Skeletal muscle tissue (tissue), 4 donors: Measurements from ENCODE around the gene MED22. TPM values are rescaled to one million over a fixed set of nuclear protein-coding genes. Genes with fewer than 3 reads are reported as not detected.
"Not testable (repeated sequence)": the region's sequence is repeated elsewhere in the genome, so short reads cannot be mapped to it uniquely, and the experiment has no call there.

Source experiments
- H3K27ac ChIP-seq: one replicate; pipeline ENCODE4 v1.7.0; 2013; ENCODE audit warnings: mild to moderate bottlenecking, low read depth, low read length, inconsistent platforms
- H3K27me3 ChIP-seq, 3 donors: one replicate each; pipeline ENCODE4 v1.7.0; 2013; ENCODE audit warnings: low read length in 3 of 3; ENCODE audit not compliant: control insufficient read depth in 3 of 3, insufficient read depth in 3 of 3
- H3K36me3 ChIP-seq, 3 donors: one replicate each; pipeline ENCODE4 v1.7.0; 2013; ENCODE audit warnings: low read length in 3 of 3; ENCODE audit not compliant: control insufficient read depth in 3 of 3, insufficient read depth in 3 of 3
- H3K4me1 ChIP-seq, 3 donors: one replicate each; pipeline ENCODE4 v1.7.0; 2013; ENCODE audit warnings: low read length in 3 of 3, mild to moderate bottlenecking in 3 of 3; ENCODE audit not compliant: control insufficient read depth in 3 of 3, insufficient read depth in 3 of 3
- H3K4me3 ChIP-seq, 3 donors: one replicate each; pipeline ENCODE4 v1.7.0; 2013; ENCODE audit warnings: low read length in 3 of 3
- H3K9ac ChIP-seq, 3 donors: one replicate each; pipeline ENCODE4 v1.7.0; 2013; ENCODE audit warnings: low read length in 3 of 3, mild to moderate bottlenecking in 3 of 3, moderate library complexity in 2 of 3, low read depth in 1 of 3
- H3K9me3 ChIP-seq, 3 donors: one replicate each; pipeline ENCODE4 v1.7.0; 2013; ENCODE audit warnings: low read length in 3 of 3; ENCODE audit not compliant: control insufficient read depth in 3 of 3
- total RNA-seq: library from RNA; depleted of rRNA; stranded (reverse); fragments of >200 nt; gene quantifications from one replicate; pipeline ENCODE4 v1.2.3, GENCODE V29; 2014
- donor health status: Osteomylitis.

MED22 gene
- total RNA-seq, 1 donor from 2014 or later = 13.0 TPM

DNA sequence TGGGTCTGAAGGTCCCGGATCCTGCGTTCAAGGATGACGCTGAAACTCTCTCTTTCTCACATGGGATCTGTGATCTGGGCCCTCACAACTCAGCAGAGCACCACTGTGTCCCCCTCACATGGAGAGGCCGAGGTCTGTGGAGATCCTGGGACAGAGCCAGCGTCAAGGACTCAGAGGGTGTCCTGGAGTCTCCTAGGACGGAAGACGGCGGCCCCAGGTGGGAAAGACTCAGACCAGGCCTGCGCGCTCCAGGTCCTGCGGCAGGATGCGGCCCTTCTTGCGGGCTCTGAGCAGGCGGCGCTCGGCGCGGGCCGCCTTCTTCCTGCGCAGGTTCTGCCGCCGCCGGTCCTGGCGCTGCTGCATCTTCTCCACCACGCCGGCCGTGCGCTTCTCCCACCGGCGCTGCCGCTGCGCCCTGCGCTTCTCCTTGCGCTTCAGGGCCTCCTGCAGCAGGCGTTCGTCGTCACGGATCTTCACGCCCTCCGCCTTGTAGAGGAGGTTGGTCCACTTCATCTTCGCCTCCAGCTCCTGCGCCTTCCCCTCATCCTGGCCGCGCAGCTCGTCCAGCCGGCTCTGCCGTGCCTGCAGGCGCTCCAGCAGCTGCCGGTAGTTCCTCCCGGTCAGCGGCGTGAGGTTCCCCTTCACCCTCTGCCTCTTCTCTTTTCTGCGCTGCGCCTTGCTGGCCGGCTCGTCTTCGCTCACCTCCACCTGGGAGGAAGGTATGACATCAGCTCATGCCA lies 16.1 kb downstream of the MED22 start:
- H3K27me3 ChIP-seq = no peaks in the 10 kb centered on the region
- no peaks in the 10 kb centered on the region for H3K9me3 ChIP-seq
- peaks cover 32 to 42% (median 37%) of the 10 kb centered on the region in 3 donors for H3K36me3 ChIP-seq
- H3K27ac ChIP-seq = no peak overlapping the region
- H3K9ac ChIP-seq = no peak overlapping the region
- peaks cover 18 to 22% (median 21%) of the 10 kb centered on the region in 3 donors for H3K4me1 ChIP-seq
- H3K4me3 ChIP-seq = no peak overlapping the region

DNA sequence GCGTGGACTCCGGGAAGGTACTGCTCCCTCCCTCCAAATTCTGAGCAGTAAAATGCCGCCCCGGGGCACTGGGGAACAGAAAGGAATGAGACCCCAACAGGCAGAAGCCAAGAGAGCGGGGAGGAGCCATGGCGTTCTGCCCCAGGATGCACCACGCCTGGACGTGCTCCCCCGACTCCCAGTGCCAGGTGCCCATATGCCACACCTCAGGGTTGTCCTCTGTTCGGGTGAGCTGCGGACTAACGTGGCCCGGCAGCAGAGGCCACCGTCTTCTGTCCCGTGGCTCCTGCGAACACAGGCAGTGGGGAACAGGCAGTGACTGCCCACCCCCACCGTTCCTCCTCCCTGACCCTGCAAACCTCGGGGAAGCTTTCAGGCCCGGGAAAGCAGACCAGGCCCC lies 16.7 kb downstream of the MED22 start:
- no peak overlapping the region for H3K4me3 ChIP-seq
- H3K36me3 ChIP-seq = peaks cover 32 to 42% (median 37%) of the 10 kb centered on the region in 3 donors
- no peak overlapping the region for H3K27ac ChIP-seq
- H3K4me1 ChIP-seq = peaks cover 13 to 17% (median 16%) of the 10 kb centered on the region in 3 donors
- no peak overlapping the region for H3K9ac ChIP-seq
- H3K9me3 ChIP-seq = no peaks in the 10 kb centered on the region
- H3K27me3 ChIP-seq = no peaks in the 10 kb centered on the region

DNA sequence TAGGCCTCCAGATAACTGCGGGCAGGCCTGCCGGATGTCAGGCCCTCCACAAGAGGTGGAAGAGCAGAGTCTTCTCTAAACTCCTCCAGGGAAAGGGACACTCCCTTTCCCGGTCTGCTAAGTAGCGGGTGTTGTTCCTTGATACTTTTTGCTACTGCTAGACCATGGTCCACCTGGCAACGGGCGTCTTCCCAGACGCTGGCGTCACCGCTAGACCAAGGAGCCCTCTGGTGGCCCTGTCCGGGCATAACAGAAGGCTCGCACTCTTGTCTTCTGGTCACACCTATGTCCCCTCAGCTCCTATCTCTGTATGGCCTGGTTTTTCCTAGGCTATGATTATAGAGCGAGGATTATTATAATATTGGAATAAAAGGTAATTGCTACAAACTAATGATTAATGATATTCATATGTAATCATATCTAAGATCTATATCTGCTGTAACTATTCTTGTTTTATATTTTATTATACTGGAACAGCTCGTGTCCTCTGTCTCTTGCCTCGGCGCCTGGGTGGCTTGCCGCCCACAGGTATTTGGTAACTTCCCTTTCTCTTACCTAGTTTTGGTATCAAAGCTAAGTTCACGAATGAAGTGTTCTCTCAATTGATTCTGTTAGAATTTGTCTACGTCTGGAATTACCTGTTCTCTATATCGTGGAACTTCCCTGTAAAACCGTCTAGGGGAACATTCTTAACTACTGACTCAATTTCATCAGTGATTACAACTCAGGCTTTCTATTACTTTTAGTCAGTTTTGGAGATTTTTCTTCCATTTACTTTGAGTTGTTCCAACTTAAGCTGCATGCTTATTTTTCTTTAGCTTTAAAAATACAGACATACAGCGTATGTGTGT lies 18.4 kb downstream of the MED22 start:
- H3K4me1 ChIP-seq, H3K4me3 ChIP-seq, H3K27ac ChIP-seq, H3K9me3 ChIP-seq, H3K9ac ChIP-seq, H3K27me3 ChIP-seq: not testable (repeated sequence)
- peaks cover 32 to 41% (median 37%) of the 10 kb centered on the region in 3 donors for H3K36me3 ChIP-seq

DNA sequence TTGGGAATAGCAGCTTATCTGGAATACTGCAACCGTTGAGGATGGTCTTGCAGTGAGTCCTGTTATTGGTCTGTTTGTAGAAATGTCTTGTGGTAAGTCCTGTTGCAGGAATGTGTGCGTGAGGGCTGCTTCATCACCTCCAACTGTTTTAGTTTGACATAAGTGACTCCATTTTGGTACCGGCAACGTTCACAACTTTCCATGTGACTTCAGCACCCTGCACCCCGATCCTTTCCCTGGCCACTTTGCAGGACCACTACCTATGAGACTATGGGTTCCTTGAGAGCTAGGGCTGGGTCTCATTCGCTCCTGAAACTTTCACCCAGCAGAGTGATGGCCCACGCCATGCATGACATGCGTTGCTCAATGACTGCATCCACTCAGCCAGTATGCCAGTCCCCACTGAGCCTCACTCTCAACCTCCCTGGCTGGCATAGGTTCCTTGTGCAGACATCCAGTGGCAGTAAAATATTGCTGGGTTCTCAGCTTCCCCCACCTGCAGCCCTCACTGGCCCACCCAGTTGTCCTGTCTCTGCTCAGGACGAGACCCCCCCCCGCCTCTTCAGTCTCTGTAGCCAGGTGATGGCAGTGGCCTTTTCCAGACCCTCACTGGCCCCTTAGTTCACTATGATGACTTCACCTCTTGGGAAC lies 20.0 kb downstream of the MED22 start:
- Histone ChIP-seq H3K4me3 (no peak overlapping the region), H3K27me3 (no peaks in the 10 kb centered on the region), H3K9ac (no peak overlapping the region), H3K36me3 (peaks cover 18 to 25% (median 23%) of the 10 kb centered on the region in 3 donors), H3K4me1 (no peaks in the 10 kb centered on the region), H3K27ac (no peak overlapping the region), H3K9me3 (no peaks in the 10 kb centered on the region)

DNA sequence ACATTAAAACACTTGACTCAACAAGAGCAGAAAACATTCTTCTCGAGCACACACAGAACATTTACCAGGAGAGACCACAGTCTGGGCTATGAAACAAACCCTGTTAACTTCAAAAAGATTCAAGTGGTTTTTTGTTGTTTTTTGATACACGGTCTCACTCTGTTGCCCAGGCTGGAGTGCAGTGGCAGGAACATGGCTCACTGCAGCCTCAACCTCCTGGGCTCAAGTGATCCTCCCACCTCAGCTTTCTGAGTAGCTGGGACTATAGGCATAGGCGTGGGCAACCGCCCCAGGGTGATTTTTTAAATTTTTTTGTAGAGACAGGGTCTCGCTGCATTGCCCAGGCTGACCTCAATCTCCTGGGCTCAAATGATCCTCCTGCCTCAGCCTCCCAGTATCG lies 20.9 kb downstream of the MED22 start:
- H3K4me1 ChIP-seq, H3K9ac ChIP-seq, H3K27me3 ChIP-seq, H3K27ac ChIP-seq, H3K4me3 ChIP-seq, H3K9me3 ChIP-seq: not testable (repeated sequence)
- H3K36me3 ChIP-seq = peaks cover 9 to 15% (median 14%) of the 10 kb centered on the region in 3 donors

DNA sequence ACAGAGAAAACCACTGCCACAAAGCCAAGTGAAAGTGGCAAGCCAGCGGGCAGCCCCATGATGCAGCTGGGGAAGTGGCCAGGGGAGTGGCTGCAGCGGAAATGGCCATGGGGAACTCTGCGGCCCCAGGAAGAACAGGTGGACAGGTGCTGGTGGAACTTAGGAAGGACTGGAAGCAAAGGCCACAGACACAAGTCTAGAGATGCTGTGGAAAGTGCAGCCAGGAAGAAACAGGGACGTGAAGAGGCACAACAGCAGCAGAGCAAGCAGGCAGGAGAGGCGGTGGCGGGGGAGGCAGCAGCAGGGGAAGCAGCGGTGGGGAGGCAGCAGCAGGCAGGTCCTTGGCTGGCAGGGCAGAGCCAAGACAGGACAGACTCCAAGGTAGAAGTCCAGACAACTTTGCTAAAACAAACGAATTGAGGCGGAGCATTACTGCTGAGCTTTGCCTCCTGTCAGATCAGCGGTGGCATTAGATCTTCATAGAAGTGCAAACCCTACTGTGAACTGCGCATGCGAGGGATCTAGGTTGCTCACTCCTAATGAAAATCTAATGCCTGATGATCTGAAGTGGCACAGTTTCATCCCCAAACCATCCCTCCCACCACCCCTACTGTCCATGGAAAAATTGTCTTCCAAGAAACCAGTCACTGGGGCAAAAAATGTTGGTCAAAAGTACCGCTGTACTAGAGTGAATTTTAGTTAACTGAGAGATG lies 23.8 kb downstream of the MED22 start:
- Histone ChIP-seq H3K9ac (no peak overlapping the region), H3K9me3 (no peaks in the 10 kb centered on the region), H3K27me3 (peaks cover 0 to 11% (median 4%) of the 10 kb centered on the region in 3 donors), H3K4me3 (no peak overlapping the region), H3K36me3 (no peaks in the 10 kb centered on the region), H3K27ac (no peak overlapping the region), H3K4me1 (no peaks in the 10 kb centered on the region)

DNA sequence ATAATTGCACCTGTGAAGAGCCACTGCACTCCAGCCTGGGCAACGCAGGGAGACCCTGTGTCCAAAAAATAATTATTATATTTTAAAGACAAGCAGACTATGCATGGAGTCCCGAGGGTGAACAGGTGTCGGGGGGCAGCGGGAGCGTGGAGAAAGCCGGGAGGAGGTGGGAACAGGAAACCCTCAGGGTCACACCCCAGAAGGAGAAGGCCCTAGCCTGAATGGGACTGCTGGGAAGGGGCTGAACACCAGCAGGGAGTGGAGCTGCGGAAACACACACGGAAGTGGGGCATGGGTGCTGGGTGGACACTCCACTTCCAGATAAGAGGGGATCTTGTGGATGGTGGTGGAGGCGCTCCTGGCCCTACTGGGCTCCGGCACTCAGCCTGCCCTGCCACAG lies 24.7 kb downstream of the MED22 start:
- no peak overlapping the region for H3K9ac ChIP-seq
- H3K4me1 ChIP-seq = no peaks in the 10 kb centered on the region
- H3K9me3 ChIP-seq = no peaks in the 10 kb centered on the region
- no peaks in the 10 kb centered on the region for H3K36me3 ChIP-seq
- no peak overlapping the region for H3K27ac ChIP-seq
- peaks cover 0 to 13% (median 4%) of the 10 kb centered on the region in 3 donors for H3K27me3 ChIP-seq
- H3K4me3 ChIP-seq = no peak overlapping the region

DNA sequence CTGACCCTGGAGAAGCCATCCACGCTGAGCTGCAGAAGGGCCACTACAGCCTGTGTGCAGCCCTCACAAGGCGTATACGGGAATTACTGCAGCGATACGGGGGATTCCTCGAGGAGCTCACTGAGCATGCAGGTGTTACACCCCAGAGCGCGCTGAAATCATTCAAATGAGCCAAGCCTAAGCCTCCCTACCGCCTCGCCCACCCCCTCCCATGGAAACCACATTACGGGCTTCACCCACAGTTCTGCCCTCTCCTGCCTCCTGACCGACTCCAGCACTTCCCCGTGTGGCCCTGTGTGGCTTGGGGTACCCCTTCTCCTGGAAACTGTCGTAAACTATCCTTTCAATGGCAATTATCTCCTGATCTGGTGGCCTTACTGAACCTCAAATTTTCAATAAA lies 25.2 kb downstream of the MED22 start:
- Histone ChIP-seq H3K4me1 (no peaks in the 10 kb centered on the region), H3K9me3 (no peaks in the 10 kb centered on the region), H3K27ac (no peak overlapping the region), H3K27me3 (peaks cover 0 to 13% (median 4%) of the 10 kb centered on the region in 3 donors), H3K36me3 (no peaks in the 10 kb centered on the region), H3K4me3 (no peak overlapping the region), H3K9ac (no peak overlapping the region)

DNA sequence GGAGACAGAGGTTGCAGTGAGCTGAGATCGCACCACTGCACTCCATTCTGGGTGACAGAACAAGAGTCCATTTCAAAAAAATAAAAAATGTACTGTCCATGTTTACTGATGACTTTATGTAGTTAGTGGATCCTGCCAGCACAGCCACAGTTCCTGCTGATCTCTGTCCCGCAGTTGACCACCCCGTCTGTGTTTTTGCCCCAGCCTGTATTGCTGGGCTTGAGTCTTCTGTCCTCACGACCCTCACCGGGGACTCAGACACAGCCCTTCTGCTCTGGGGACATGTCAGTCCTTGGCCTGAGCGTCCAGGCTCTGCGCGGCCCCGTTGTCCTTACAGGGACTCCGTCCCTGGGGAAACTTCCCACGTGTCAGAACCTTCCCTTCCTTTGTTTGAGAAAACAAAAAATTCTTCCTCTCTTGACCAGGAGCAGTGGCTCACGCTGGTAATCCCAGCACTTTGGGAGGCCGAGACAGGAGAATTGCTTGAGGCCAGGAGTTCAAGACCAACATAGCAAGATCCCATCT lies 26.5 kb downstream of the MED22 start:
- peaks cover 0 to 13% (median 4%) of the 10 kb centered on the region in 3 donors for H3K27me3 ChIP-seq
- H3K9ac ChIP-seq = no peak overlapping the region
- H3K9me3 ChIP-seq = no peaks in the 10 kb centered on the region
- no peaks in the 10 kb centered on the region for H3K4me1 ChIP-seq
- no peak overlapping the region for H3K4me3 ChIP-seq
- no peaks in the 10 kb centered on the region for H3K36me3 ChIP-seq
- H3K27ac ChIP-seq = no peak overlapping the region
